Parathyroid adenoma (tissue), 2 donors: Measurements from ENCODE around the gene MSH2.

Experiments
- H2AFZ ChIP-seq: fragments of 300-600 bp; sonication (generic); one replicate; pipeline ENCODE4 v1.7.0; 2017; ENCODE audit warnings: antibody characterized with exemption, mild to moderate bottlenecking
- H3K27ac ChIP-seq: fragments of 300-600 bp; sonication (generic); one replicate; pipeline ENCODE4 v1.7.0; 2017
- H3K27me3 ChIP-seq: fragments of 300-600 bp; sonication (generic); one replicate; pipeline ENCODE4 v1.7.0; 2017; ENCODE audit warnings: low read length; ENCODE audit not compliant: control insufficient read depth, insufficient read depth
- H3K36me3 ChIP-seq: fragments of 300-600 bp; sonication (generic); one replicate; pipeline ENCODE4 v1.7.0; 2017; ENCODE audit warnings: low read length; ENCODE audit not compliant: control insufficient read depth, insufficient read depth
- H3K4me1 ChIP-seq: fragments of 300-600 bp; sonication (generic); one replicate; pipeline ENCODE4 v1.7.0; 2017; ENCODE audit warnings: control low read depth
- H3K4me2 ChIP-seq: fragments of 300-600 bp; sonication (generic); one replicate; pipeline ENCODE4 v1.7.0; 2017; ENCODE audit warnings: low read length
- H3K4me3 ChIP-seq: fragments of 300-600 bp; sonication (generic); one replicate; pipeline ENCODE4 v1.7.0; 2017; ENCODE audit warnings: low read depth, low read length
- H3K79me2 ChIP-seq: fragments of 300-600 bp; sonication (generic); one replicate; pipeline ENCODE4 v1.7.0; 2017; ENCODE audit warnings: control low read depth
- H3K9ac ChIP-seq: fragments of 300-600 bp; sonication (generic); one replicate; pipeline ENCODE4 v1.7.0; 2017; ENCODE audit warnings: mild to moderate bottlenecking
- H3K9me3 ChIP-seq: fragments of 300-600 bp; sonication (generic); one replicate; pipeline ENCODE4 v1.7.0; 2017; ENCODE audit warnings: low read length; ENCODE audit not compliant: control insufficient read depth
- CTCF ChIP-seq: fragments of 300-600 bp; sonication (generic); IDR thresholded peaks from one replicate; pipeline ENCODE4 v1.7.0; 2017; ENCODE audit warnings: antibody characterized with exemption, mild to moderate bottlenecking
- donor health status: primary hyperparathyroidism.

Gene MSH2

GRCh38 chr2:47520302-47520630, 117.3 kb downstream of the MSH2 start:
- Histone ChIP-seq H3K36me3 (no peaks in the 10 kb centered on the region), H2AFZ (no peak overlapping the region), H3K9me3 (no peaks in the 10 kb centered on the region), H3K27ac (no peak overlapping the region), H3K4me1 (no peaks in the 10 kb centered on the region), H3K9ac (no peak overlapping the region), H3K27me3 (no peaks in the 10 kb centered on the region), H3K4me3 (no peak overlapping the region), H3K79me2 (no peaks in the 10 kb centered on the region), H3K4me2 (no peak overlapping the region)
- TF ChIP-seq CTCF = no peak

- no peaks in the 10 kb centered on the region for H3K79me2 ChIP-seq
- no peak overlapping the region for H3K9ac ChIP-seq
- H3K27ac ChIP-seq = no peak overlapping the region
- peak overlapping the region; percentile 78 for H3K4me2 ChIP-seq
- H3K4me3 ChIP-seq = peak overlapping the region; percentile 40
- no peak for TF ChIP-seq CTCF
- no peaks in the 10 kb centered on the region for H3K4me1 ChIP-seq
- H3K9me3 ChIP-seq = no peaks in the 10 kb centered on the region
- no peaks in the 10 kb centered on the region for H3K36me3 ChIP-seq
- peak overlapping the region; percentile 86 for H2AFZ ChIP-seq
- H3K27me3 ChIP-seq = no peaks in the 10 kb centered on the region
Measured at GRCh38 chr2:47520825-47521665, 118.1 kb downstream of the MSH2 start.

- Histone ChIP-seq H3K9me3 (no peaks in the 10 kb centered on the region), H3K27me3 (no peaks in the 10 kb centered on the region), H3K9ac (no peak overlapping the region)
Measured at GRCh38 chr2:47521666-47522285, 118.8 kb downstream of the MSH2 start.

GRCh38 chr2:47525167-47525566, 122.2 kb downstream of the MSH2 start:
- Histone ChIP-seq H3K79me2 (no peaks in the 10 kb centered on the region), H3K9ac (no peak overlapping the region), H2AFZ (no peak overlapping the region), H3K9me3 (no peaks in the 10 kb centered on the region), H3K27me3 (no peaks in the 10 kb centered on the region), H3K36me3 (no peaks in the 10 kb centered on the region), H3K4me1 (no peaks in the 10 kb centered on the region), H3K27ac (no peak overlapping the region), H3K4me2 (no peak overlapping the region), H3K4me3 (no peak overlapping the region)
- no peak for TF ChIP-seq CTCF

More at GRCh38 chr2:47521666-47522285, 118.8 kb downstream of the MSH2 start:
- Histone ChIP-seq H3K4me1 (no peaks in the 10 kb centered on the region), H3K4me2 (peak overlapping the region; percentile 78), H3K27ac (no peak overlapping the region), H3K4me3 (peak overlapping the region; percentile 40), H2AFZ (peak overlapping the region; percentile 86), H3K36me3 (no peaks in the 10 kb centered on the region), H3K79me2 (no peaks in the 10 kb centered on the region)
- TF ChIP-seq CTCF = no peak
